IMR-90 (cell line): ENCODE results near the gene DRC7.

Source experiments
- CTCF ChIP-seq: conservative IDR thresholded peaks from 2 replicates; pipeline ENCODE4 v1.5.1; 2012; ENCODE audit warnings: mild to moderate bottlenecking, low read depth, low read length, improper control_type of control experiment
- FOS ChIP-seq: fragments of 150-350 bp; IDR thresholded peaks from 2 replicates; pipeline ENCODE4 v1.6.1; 2016; ENCODE audit warnings: low read depth, low read length
- NFE2L2 ChIP-seq: fragments of 150-350 bp; IDR thresholded peaks from 2 replicates; pipeline ENCODE4 v1.6.1; 2016; ENCODE audit warnings: low read depth, mild to moderate bottlenecking, low read length
- TF ChIP-seq, protein P1 (sequence below): fragments of 150-350 bp; IDR thresholded peaks from 2 replicates; pipeline ENCODE4 v1.6.1; 2017; ENCODE audit warnings: mild to moderate bottlenecking, antibody characterized with exemption, low read length, low read depth

DNA sequence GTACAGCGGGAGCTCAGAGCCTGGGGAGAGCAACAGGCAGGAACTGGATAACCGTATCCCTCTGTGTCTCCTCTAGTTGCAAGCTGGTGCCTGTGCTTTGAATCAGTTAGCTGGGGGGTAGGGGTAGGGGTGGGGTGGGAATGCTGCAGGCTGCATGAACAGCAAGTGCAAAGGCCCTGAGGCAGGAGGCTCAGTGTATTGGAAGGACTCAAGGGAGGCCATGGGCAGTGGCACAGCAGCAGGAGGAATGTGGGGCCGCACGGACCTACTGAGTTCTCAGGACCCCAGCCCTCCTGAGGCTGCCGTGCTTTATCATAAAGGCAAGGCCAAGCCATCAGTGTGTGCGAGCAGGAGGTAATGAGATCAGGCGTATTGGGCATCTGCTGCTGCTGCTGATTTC lies 44.2 kb downstream of the DRC7 start:
- TF ChIP-seq CTCF = no peak
- TF ChIP-seq FOS = no peak
- TF ChIP-seq NFE2L2 = no peak
- TF ChIP-seq, protein P1, sequence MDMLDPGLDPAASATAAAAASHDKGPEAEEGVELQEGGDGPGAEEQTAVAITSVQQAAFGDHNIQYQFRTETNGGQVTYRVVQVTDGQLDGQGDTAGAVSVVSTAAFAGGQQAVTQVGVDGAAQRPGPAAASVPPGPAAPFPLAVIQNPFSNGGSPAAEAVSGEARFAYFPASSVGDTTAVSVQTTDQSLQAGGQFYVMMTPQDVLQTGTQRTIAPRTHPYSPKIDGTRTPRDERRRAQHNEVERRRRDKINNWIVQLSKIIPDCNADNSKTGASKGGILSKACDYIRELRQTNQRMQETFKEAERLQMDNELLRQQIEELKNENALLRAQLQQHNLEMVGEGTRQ = no peak
